ENCODE measurements around the gene HAUS7.

Gene HAUS7

DNA sequence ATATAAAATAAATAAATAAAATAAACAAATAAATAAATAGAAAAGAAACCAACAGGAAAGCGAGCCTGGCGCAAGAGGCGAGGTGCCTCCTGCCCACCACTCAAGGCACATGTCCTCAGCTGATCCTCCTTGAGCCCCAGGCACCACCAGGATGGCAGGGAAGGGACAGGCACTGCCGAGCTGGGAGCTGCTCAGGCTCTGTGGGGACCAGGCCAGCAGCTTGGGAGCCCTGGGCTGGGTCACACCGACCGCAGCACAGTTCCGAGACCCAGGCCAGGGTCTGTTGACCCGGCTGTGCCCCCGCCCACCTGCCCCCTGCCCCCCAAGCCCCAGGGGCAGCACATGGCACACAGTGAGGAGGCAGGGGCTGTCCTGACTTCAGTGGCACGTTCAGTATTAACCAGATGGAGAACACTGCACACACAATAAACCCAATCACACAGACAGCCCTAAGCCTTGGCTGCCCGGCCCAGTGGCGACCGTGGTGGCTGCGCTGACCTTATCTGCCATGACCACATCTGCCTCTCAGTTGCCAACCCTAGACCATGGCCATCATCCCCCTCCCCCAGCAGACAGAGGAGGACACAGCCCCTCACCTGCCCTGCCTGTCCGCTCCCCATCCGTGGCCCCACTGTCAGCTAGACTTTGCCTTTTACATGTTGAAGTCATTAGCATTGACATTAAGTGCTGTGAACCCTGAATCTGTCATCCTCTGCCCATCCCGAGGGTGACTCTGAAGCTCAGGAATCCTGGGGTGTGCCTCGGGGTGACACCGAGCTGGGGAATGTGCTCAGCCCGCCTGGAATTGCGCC, 21.6 kb downstream of the HAUS7 start:
- CTCF ChIA-PET: no interaction called here

DNA sequence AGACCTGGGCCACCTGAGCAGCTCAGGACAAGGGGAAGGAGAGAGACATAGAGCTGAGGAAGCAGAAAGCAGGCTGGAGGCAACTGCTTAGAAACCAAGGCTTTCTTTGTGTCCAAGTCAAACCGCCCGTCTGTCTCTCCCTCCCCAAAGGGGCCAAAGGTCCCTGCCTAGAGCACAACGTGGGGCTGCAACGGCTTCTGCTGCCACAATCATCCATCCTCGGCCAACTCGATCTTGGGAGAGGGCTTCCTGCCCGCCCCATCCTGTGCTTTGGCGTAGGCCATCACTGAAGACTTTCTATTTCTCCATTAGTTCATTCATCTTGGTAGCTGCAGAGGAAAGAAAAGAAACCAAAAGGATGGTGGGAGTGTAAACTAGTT, 22.8 kb downstream of the HAUS7 start:
- POLR2A ChIA-PET: no interaction called here
- TF ChIP-seq FOXA1 (IDR thresholded peaks at IDR 0.05) (no peak), LEF1 (IDR thresholded peaks at IDR 0.05; ENCODE audit: borderline replicate concordance) (no peak), HDGF (IDR thresholded peaks at IDR 0.05; ENCODE audit: borderline replicate concordance) (no peak), SP1 (IDR thresholded peaks at IDR 0.05) (no peak), FOXK2 (IDR thresholded peaks at IDR 0.05) (no peak), BHLHE40 (IDR thresholded peaks at IDR 0.05; ENCODE audit: borderline replicate concordance) (no peak), SUZ12 (IDR thresholded peaks at IDR 0.05) (no peak), ARNT (IDR thresholded peaks at IDR 0.05) (no peak)
- TF ChIP-seq, protein P1, sequence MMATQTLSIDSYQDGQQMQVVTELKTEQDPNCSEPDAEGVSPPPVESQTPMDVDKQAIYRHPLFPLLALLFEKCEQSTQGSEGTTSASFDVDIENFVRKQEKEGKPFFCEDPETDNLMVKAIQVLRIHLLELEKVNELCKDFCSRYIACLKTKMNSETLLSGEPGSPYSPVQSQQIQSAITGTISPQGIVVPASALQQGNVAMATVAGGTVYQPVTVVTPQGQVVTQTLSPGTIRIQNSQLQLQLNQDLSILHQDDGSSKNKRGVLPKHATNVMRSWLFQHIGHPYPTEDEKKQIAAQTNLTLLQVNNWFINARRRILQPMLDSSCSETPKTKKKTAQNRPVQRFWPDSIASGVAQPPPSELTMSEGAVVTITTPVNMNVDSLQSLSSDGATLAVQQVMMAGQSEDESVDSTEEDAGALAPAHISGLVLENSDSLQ (IDR thresholded peaks at IDR 0.05): no peak
- no peak for DNase-seq (ENCODE audit: extremely low spot score)
- CTCF ChIA-PET: no interaction called here

More for the DNA sequence above, 21.6 kb downstream of the HAUS7 start:
- no peak for DNase-seq (ENCODE audit: extremely low spot score)
- POLR2A ChIA-PET: no interaction called here
- no peak for TF ChIP-seq NFRKB (IDR thresholded peaks at IDR 0.05)
- no peak for TF ChIP-seq FOXA1 (IDR thresholded peaks at IDR 0.05)
- no peak for TF ChIP-seq TARDBP (IDR thresholded peaks at IDR 0.05)
- no peak for TF ChIP-seq ELF4 (IDR thresholded peaks at IDR 0.05)
- no peak for TF ChIP-seq ARNT (IDR thresholded peaks at IDR 0.05)
- TF ChIP-seq CTBP1 (IDR thresholded peaks at IDR 0.05; ENCODE audit: borderline replicate concordance): no peak
- TF ChIP-seq L3MBTL2 (conservative IDR thresholded peaks at IDR 0.05): no peak
- TF ChIP-seq FOXK2 (IDR thresholded peaks at IDR 0.05): no peak
- no peak for TF ChIP-seq BHLHE40 (IDR thresholded peaks at IDR 0.05; ENCODE audit: borderline replicate concordance)
- no peak for TF ChIP-seq ZNF384 (IDR thresholded peaks at IDR 0.05)
- TF ChIP-seq SP1 (IDR thresholded peaks at IDR 0.05): no peak
- TF ChIP-seq SUZ12 (IDR thresholded peaks at IDR 0.05): no peak
- no peak for TF ChIP-seq HDGF (IDR thresholded peaks at IDR 0.05; ENCODE audit: borderline replicate concordance)

DNA sequence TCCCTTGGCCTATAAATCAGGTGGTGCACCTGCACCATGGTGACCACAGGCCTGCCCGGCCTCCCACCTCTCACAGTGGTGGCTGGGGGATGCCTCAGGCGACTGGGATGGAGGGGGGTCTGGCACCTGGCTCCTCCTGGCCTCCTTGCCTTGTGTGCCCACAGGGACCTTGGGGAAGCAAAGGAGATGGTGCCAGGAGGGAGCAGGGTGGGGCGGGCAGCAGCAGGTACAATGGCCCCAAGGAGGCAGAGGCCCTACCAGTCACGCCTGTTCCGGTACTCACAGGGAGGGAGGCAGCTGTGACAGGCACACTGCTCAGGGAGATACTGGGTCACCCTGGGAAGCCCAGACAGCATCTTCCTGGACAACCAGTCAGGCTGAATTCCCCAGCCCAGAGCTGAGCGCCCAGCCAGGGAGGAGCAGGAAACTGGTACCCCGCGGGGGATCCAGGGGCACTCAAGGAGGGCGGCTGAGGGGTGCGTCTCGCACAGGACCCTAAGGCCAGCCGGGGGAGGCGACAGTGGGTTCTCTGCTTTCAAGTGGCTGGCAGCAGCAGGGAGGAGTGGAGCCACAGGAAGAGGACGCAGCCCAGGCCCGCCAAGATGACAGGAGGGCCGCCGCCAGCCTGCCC, 23.3 kb downstream of the HAUS7 start:
- POLR2A ChIA-PET: no interaction called here
- TF ChIP-seq FOXK2 (IDR thresholded peaks at IDR 0.05): no peak

DNA sequence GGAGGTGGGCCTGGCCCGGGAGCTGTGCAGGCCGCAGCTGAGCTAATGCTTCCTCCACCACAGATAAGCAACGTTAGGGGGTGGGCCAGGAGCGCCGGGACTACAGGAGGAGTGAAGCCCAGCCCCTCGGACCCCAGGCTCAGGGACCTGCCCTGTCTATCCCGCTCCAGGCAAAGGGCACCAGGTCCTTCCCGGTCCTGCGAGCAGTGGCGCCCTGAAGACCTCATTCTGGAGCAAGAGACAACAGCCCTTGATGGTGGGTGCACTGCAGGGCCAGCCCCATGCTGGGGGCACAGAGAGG, 23.8 kb downstream of the HAUS7 start:
- no peak for DNase-seq (ENCODE audit: extremely low spot score)
- CTCF ChIA-PET: no interaction called here
- POLR2A ChIA-PET: interaction anchor here (1.5 kb wide), 1 partner anchor 9 kb away, joined by 3 read pairs; no protein-coding TSS in a partner anchor
- no peak for TF ChIP-seq SUZ12 (IDR thresholded peaks at IDR 0.05)
- no peak for TF ChIP-seq NFRKB (IDR thresholded peaks at IDR 0.05)
- no peak for TF ChIP-seq ZNF384 (IDR thresholded peaks at IDR 0.05)
- no peak for TF ChIP-seq LEF1 (IDR thresholded peaks at IDR 0.05; ENCODE audit: borderline replicate concordance)
- TF ChIP-seq FOXK2 (IDR thresholded peaks at IDR 0.05): no peak
- TF ChIP-seq ELF4 (IDR thresholded peaks at IDR 0.05): no peak
- TF ChIP-seq L3MBTL2 (conservative IDR thresholded peaks at IDR 0.05): no peak
- no peak for TF ChIP-seq SP1 (IDR thresholded peaks at IDR 0.05)
- no peak for TF ChIP-seq FOXA1 (IDR thresholded peaks at IDR 0.05)
- TF ChIP-seq CTBP1 (IDR thresholded peaks at IDR 0.05; ENCODE audit: borderline replicate concordance): no peak
- TF ChIP-seq, protein P1 (IDR thresholded peaks at IDR 0.05): no peak
- no peak for TF ChIP-seq HDGF (IDR thresholded peaks at IDR 0.05; ENCODE audit: borderline replicate concordance)
- no peak for TF ChIP-seq TARDBP (IDR thresholded peaks at IDR 0.05)

More for the DNA sequence above, 23.3 kb downstream of the HAUS7 start:
- DNase-seq (ENCODE audit: extremely low spot score): no peak
- CTCF ChIA-PET: no interaction called here

DNA sequence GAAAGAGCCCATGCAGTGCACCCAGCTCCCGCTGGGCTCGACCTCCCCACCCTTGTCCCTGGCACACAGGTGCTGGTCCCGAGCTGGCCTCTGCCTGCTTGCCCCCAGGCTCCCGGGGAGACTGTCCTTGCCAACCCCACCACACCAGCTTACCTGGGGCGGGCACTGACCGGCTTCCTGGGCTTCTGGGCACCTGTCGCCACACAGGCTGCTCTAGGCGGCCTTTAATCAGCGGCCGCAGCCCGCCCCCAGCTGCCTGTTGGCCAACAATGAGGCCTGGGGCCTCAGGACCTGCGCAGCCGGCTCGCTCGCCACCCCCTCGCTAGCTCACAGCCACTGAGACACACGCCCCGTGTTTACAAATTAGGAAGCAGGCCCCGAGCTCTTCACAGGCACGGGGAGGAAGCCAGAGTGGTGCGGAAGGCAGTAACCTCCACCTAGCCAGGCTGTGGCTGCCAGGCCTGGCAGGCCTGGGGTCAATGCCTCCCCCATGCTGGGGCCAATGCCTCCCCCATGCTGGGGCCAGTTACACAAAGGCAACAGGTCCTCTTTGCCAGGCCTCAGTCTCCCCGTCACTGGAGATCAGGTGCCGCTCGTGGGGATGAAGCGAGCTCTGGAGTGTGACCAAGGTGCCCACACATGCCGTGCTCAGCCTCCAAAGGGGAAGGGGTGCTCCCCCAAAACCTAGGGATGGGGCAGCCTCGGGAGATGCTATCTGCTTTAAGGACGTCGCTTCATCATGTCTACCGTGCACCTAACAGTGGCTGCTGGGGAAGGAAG, 24.3 kb downstream of the HAUS7 start, which contains the start of gene TREX2:
TREX2 (minus strand) TSS at position 201 of the 780 bp plus-strand sequence. CDS start 626 bp downstream, outside the sequence.
- CTCF ChIA-PET: no interaction called here
- POLR2A ChIA-PET: interaction anchor here (1.5 kb wide), 1 partner anchor 8 kb away, joined by 3 read pairs; no protein-coding TSS in a partner anchor
- DNase-seq (ENCODE audit: extremely low spot score): no peak
- TF ChIP-seq CTBP1 (IDR thresholded peaks at IDR 0.05; ENCODE audit: borderline replicate concordance): no peak
- no peak for TF ChIP-seq L3MBTL2 (conservative IDR thresholded peaks at IDR 0.05)
- TF ChIP-seq TARDBP (IDR thresholded peaks at IDR 0.05): no peak

DNA sequence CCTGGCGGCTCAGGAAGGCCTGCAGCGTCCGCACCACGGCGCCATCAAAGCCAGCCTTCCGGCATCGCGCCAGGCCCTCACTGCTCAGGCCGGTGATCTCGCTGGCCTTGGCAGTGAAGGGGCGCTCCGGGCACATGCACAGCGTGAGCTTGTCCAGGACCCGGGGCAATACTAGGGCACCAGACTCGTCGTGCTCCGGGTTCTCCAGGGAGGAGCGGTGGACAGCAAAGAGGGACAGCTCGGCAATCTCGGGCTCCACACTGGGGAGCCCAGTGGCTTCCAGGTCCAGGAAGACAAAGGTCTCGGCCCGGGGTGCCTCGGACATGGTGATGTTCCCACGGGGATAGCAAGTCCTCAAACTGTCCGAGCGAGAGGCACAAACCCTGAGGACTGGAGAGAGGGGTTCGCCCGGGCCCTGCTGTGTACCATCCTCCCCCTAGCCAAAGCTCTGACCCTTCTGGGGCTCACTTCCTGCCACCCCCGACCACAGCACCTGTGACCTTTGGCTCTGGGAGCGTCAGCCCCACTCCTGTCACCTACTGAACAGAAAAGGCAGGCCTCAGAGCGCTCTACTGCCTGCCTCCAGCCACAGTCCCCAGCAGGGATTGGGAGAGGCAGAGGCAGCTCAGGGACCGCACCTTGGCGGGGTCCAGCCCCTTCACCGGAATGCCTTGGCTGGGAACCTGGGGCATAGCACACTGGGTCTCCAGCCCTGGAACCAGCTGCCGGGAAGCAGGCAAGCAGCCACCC, 25.1 kb downstream of the HAUS7 start:
- TF ChIP-seq FOXA1 (IDR thresholded peaks at IDR 0.05): no peak
- TF ChIP-seq BHLHE40 (IDR thresholded peaks at IDR 0.05; ENCODE audit: borderline replicate concordance): no peak
- no peak for TF ChIP-seq ELF4 (IDR thresholded peaks at IDR 0.05)
- TF ChIP-seq ZNF384 (IDR thresholded peaks at IDR 0.05): no peak
- TF ChIP-seq, protein P1 (IDR thresholded peaks at IDR 0.05): no peak
- no peak for TF ChIP-seq CTBP1 (IDR thresholded peaks at IDR 0.05; ENCODE audit: borderline replicate concordance)
- TF ChIP-seq FOXM1 (IDR thresholded peaks at IDR 0.05; ENCODE audit: borderline replicate concordance): no peak
- TF ChIP-seq TARDBP (IDR thresholded peaks at IDR 0.05): no peak
- TF ChIP-seq SP1 (IDR thresholded peaks at IDR 0.05): no peak
- TF ChIP-seq NFRKB (IDR thresholded peaks at IDR 0.05): no peak
- no peak for TF ChIP-seq LEF1 (IDR thresholded peaks at IDR 0.05; ENCODE audit: borderline replicate concordance)
- no peak for TF ChIP-seq SUZ12 (IDR thresholded peaks at IDR 0.05)
- no peak for TF ChIP-seq L3MBTL2 (conservative IDR thresholded peaks at IDR 0.05)
- TF ChIP-seq ARNT (IDR thresholded peaks at IDR 0.05): no peak
- no peak for TF ChIP-seq HDGF (IDR thresholded peaks at IDR 0.05; ENCODE audit: borderline replicate concordance)
- no peak for TF ChIP-seq FOXK2 (IDR thresholded peaks at IDR 0.05)
- ChIA-PET CTCF (no interaction called here), POLR2A (interaction anchor here (1.5 kb wide), 1 partner anchor 8 kb away, joined by 3 read pairs; no protein-coding TSS in a partner anchor)
- no peak for DNase-seq (ENCODE audit: extremely low spot score)

Data from HEK293T (cell line).